K562 (cell line): Measurements from ENCODE around the gene NOP14.

Experiments used
- ATF1 ChIP-seq, 2 experiments: fragments of 450-650 bp in 1 of 2; IDR thresholded peaks; 2 replicates each; pipeline ENCODE4 v1.6.1; 2016; ENCODE audit warnings: missing compliant biosample characterization in 1 of 2, missing genetic modification characterization in 1 of 2
- CBFB ChIP-seq: sonication (generic); formaldehyde crosslinking; IDR thresholded peaks from 2 replicates; pipeline ENCODE4 v1.4.0; 2020; ENCODE audit warnings: mild to moderate bottlenecking, missing genetic modification reagents
- NFRKB ChIP-seq: fragments of 450-650 bp; IDR thresholded peaks from 2 replicates; pipeline ENCODE4 v1.6.1; 2016; ENCODE audit warnings: low read depth
- POLR2AphosphoS5 ChIP-seq: IDR thresholded peaks from 2 replicates; pipeline ENCODE4 v1.6.1; 2011; ENCODE audit warnings: mild to moderate bottlenecking, low read depth, low read length, moderate library complexity; ENCODE audit not compliant: control insufficient read depth, insufficient read depth
- SMARCA5 ChIP-seq: fragments of 450-650 bp; IDR thresholded peaks from 2 replicates; pipeline ENCODE4 v1.6.1; 2016
- ZFX ChIP-seq: sonication (generic); formaldehyde crosslinking; IDR thresholded peaks from 2 replicates; pipeline ENCODE4 v1.8.0; 2022; ENCODE audit warnings: mild to moderate bottlenecking, missing genetic modification reagents, moderate library complexity
- ZNF444 ChIP-seq: fragments of 250-450 bp; sonication (Bioruptor Pico); IDR thresholded peaks from 2 replicates; pipeline ENCODE4 v1.4.0; 2020; ENCODE audit warnings: mild to moderate bottlenecking, moderate library complexity
- ZNF507 ChIP-seq: conservative IDR thresholded peaks from 2 replicates; pipeline ENCODE4 v1.6.1; 2017; ENCODE audit warnings: missing genetic modification characterization, missing compliant biosample characterization
- ZSCAN32 ChIP-seq: fragments of 450-650 bp; formaldehyde crosslinking; IDR thresholded peaks from 2 replicates; pipeline ENCODE4 v1.4.0; 2020; ENCODE audit warnings: mild to moderate bottlenecking, moderate library complexity

GRCh38 chr4:2977211-2978088 lies 14.2 kb upstream of the NOP14 start:
- no peak for TF ChIP-seq POLR2AphosphoS5
- no peak for TF ChIP-seq SMARCA5
- TF ChIP-seq ZNF444 (CRISPR knock-in tag) = no peak
- TF ChIP-seq CBFB (CRISPR knock-in tag) = no peak
- no peak for TF ChIP-seq ZSCAN32 (CRISPR knock-in tag)
- TF ChIP-seq ZNF507 (tag) = no peak
- no peak for TF ChIP-seq NFRKB
- TF ChIP-seq ZFX = no peak
- no peak for TF ChIP-seq ATF1 (CRISPR knock-in tag; IDR thresholded peaks at IDR 0.05)
- TF ChIP-seq ATF1 (tag; IDR thresholded peaks at IDR 0.05) = no peak
